GM21367 (cell line): ENCODE measurements around the gene ZNF311.
"Not testable (repeated sequence)": the region's sequence is repeated elsewhere in the genome, so short reads cannot be mapped to it uniquely, and the experiment has no call there.

Source experiments
- ATAC-seq: cut with Tn5 transposase; IDR thresholded peaks from one replicate; pipeline ENCODE4 v1.9.1; 2021; ENCODE audit not compliant: unreplicated experiment

The ZNF311 gene

DNA sequence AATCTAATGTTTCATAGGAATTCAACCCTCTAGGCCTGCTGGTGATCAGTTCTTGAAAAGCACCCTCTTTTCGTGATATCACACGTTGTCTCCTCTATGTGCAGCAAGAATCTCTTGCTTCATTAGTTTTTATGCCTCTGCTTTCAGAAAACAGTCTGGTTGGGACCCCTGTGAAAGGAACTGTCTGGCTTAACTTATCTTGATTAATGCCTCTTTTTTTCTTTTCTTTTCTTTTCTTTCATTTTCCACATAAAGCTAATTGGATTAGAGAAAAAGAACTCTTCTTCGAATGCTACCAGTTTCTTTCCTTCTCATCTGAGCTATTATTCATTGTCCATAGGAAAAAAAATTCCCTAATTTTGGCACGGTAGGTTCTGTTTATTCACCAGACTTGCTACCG lies 21.3 kb downstream of the ZNF311 start:
- no peak for ATAC-seq

- ATAC-seq: no peak
These were observed 22.4 kb downstream of the ZNF311 start for GRCh38 chr6:28982476-28983266.

- peak; percentile 41 for ATAC-seq
These were observed 23.2 kb downstream of the ZNF311 start for GRCh38 chr6:28981833-28982475.

GRCh38 chr6:28981431-28981832 lies 23.7 kb downstream of the ZNF311 start:
- ATAC-seq: no peak

- ATAC-seq: peak; percentile 38
These were observed 24.2 kb downstream of the ZNF311 start for GRCh38 chr6:28980852-28981430.

- ATAC-seq: no peak
These were observed 24.8 kb downstream of the ZNF311 start for GRCh38 chr6:28980137-28980851.

DNA sequence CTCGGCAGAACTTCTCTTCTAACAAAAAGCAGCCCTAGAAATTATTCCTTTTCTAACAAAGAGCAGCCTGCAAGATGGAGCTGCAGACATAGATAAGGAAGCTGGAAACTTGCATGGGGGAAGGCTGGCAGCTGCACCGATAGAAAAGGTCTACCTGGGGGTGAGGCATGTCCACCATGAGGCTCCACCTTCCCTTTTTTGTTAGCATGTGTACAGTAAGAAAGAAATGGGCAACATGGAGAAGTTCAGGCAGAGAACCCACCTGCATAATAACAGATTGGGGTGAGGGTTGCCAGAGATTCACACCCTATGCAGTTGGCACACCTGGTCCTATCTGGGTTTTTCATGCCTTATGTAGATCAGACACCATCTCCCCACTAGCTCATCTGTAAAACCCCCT lies 25.4 kb downstream of the ZNF311 start:
- no peak for ATAC-seq

GRCh38 chr6:28978959-28979561 lies 26.1 kb downstream of the ZNF311 start:
- ATAC-seq: no peak

- ATAC-seq: no peak
These were observed 27.0 kb downstream of the ZNF311 start for GRCh38 chr6:28978133-28978491.

DNA sequence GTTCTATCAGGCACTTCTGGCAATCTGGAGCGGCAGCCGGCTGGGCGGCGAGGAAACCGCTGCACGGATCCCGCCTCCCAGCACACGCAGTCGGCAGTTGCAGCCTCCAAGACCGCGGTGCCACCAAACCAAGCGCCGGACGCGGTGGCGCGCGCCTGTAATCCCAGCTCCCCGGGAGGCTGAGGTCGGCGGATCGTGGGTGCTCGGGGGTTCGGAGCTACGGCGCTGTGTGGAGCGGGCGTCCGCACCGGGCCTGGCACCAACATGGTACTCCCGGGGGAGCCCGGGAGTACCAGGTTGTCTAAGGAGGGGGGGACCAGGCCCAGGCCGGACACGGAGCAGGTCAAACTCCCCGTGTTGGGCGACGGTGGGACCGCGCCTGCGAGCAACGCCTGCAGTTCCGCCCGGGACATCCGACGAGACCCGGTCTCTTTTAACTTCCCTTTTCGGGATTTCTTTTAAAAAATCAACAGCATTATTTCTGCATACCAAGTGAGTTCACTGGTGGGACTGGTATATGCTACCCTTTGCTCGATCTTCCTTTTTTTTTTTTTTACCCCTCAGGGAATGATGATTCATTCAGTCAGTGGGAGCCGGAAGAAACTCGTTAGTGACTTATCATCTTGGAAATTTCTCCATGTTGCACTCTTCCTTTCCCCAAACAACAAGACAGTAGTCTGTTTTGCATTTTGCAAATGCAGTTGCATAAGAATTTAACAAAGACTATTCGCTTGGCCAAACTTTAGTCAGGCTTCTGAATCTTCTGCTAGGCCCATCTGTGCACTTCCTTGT lies 27.6 kb downstream of the ZNF311 start:
- no peak for ATAC-seq

DNA sequence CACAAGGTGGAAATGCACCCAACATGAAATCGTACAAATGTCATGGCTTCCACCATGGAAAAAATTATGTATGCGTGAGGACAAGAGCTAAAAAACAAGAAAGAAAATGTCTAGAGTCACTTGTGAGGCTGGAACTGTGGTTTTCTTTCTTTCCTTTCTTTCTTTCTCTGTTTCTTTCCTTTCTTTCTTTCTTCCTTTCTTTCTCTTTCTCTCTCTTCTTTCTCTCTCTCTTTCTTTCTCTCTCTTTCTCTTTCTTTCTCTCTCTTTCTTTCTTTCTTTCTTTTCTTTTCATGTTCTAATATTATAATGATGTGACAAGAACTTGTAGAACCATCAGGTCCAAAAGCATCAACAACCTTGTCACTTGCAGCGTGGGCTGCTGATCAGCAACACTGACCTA lies 28.4 kb downstream of the ZNF311 start:
- ATAC-seq: no peak

GRCh38 chr6:28974505-28974904 lies 30.6 kb downstream of the ZNF311 start:
- ATAC-seq: no peak

DNA sequence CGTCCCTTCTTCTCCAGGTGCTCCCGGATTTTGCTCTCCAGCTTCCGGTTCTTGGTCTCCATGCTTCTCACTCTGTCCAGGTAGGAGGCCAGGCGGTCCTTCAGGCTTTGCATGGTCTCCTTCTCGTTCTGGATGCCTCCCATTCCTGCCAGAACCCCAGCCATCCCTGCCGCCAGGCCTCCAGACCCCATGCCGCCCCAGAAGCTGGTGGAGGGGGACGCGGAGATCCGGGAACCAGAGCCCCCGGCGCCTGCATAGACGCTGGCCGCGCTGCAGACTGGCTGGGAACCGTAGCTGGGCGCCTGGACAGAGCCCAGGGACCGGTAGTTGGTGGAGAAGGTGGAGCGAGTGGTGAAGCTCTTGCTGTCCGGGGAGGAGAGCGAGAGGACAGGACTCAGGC lies 35.1 kb downstream of the ZNF311 start:
- not testable (repeated sequence) for ATAC-seq

DNA sequence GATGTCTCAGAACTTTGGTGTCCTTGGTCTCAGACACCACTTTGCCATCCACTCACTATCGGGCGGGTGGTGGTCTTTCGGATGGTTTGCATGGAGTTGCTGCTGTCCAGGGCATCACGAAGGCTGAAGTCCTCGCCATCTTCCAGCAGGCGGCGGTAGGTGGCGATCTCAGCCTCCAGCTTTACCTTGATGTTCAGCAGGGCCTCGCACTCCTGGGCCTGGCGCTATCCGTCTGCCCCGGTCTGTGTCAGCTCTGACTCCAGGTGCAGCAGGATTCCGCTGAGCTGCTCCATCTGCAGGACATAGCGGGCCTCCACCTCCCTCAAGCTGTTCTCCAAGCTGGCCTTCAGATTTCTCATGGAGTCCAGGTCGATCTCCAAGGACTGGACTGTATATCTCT lies 36.0 kb downstream of the ZNF311 start:
- ATAC-seq: no peak

DNA sequence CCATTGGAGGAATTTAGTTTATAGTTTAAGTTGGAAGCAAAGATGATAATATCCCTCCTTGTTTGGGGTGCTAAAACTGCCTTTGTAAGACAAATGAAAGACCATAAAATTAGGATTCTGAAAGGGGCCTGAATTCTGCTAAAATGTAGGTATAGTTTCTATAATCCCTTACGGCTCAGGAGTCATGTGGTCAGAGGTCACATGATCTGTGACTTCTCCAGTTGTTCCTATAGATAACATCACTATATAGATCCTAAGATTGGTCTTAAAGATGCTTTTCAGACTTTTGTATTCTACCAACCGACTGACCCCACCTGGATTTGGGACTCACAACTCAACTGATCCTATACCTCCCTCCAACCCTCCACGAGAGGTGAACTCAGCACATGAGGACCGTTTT lies 36.6 kb downstream of the ZNF311 start:
- ATAC-seq: no peak

- ATAC-seq: no peak
These were observed 39.4 kb downstream of the ZNF311 start for GRCh38 chr6:28965706-28966105.

DNA sequence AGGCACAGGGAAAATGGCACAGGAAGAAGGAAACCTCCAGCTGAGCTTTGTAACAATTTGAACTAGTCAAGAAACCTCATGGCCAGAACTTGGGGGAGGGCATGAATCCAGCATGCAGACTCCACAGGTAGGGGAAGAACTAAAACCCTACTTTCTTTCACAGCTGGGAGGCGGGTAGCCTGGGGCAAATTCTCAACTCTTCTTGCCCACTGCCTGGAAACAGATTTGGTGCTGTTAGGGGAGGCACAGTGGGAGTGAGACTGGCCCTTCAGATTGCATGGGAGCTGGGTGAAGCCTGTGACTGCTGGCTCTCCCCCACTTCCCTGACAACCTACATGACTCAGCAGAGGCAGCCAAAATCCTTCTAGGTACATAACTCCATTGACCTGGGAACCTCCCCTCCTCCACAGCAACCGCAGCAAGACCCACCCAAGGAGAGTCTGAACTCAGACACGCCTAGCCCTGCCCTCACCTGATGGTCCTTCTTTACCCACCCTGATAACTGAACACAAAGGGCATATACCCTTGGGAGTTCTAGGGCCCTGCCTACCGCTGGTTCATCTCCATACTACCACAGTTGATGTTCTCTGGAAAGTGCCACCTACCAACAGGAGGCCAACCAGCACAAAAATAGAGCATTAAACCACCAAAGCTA lies 44.1 kb downstream of the ZNF311 start:
- ATAC-seq: no peak

DNA sequence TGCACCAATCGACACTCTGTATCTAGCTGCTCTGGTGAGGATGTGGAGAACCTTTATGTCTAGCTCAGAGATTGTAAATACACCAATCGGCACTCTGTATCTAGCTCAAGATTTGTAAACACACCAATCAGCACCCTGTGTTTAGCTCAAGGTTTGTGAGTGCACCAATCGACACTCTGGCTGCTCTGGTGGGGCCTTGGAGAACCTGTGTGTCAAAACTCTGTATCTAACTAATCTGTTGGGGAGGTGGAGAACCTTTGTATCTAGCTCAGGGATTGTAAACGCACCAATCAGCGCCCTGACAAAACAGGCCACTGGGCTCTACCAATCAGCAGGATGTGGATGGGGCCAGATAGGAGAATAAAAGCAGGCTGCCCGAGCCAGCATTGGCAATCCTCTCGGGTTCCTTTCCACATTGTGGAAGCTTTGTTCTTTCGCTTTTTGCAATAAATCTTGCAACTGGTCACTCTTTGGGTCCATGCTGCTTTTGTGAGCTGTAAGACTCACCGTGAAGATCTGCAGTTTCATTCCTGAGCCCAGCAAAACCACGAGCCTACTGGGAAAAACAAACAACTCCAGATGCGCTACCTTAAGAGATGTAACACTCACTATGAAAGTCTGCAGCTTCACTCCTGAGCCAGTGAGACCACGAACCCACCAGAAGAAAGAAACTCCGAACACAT lies 46.4 kb downstream of the ZNF311 start:
- ATAC-seq: not testable (repeated sequence)

DNA sequence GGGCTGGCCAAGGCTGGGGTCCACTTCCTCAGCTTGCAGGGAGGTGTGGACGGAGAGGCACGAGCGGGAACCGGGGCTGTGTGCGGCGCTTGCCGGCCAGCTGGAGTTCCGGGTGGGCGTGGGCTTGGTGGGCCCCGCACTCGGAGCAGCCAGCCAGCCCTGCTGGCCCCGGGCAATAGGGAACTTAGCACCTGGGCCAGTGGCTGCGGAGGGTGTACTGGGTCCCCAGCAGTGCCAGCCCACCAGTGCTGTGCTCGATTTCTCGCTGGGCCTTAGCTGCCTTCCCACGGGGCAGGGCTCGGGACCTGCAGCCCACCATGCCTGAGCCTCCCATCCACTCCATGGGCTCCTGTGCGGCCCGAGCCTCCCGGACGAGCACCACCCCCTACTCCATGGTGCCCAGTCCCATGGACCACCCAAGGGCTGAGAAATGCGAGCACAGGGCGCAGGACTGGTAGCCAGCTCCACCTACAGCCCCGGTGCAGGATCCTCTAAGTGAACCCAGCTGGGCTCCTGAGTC lies 47.3 kb downstream of the ZNF311 start:
- not testable (repeated sequence) for ATAC-seq
